SK-N-SH treated with all-trans-retinoic acid at 6 μM for 48 hours (cell line): Measurements from ENCODE around the gene CHEK1.

Source experiments
- ARNTL ChIP-seq: fragments of 450-650 bp; formaldehyde crosslinking; IDR thresholded peaks from 2 replicates; pipeline ENCODE4 v1.5.0; 2020; ENCODE audit warnings: low read depth, mild to moderate bottlenecking, moderate library complexity, borderline replicate concordance
- CSDC2 ChIP-seq: fragments of 250-450 bp; sonication (Bioruptor Pico); IDR thresholded peaks from 2 replicates; pipeline ENCODE4 v1.5.0; 2020; ENCODE audit warnings: mild to moderate bottlenecking, moderate library complexity
- CSRNP3 ChIP-seq: fragments of 250-450 bp; sonication (Bioruptor Pico); IDR thresholded peaks from 2 replicates; pipeline ENCODE4 v1.5.1; 2021; ENCODE audit warnings: mild to moderate bottlenecking, moderate library complexity
- TCF4 ChIP-seq: fragments of 250-450 bp; sonication (Bioruptor Pico); IDR thresholded peaks from 2 replicates; pipeline ENCODE4 v1.8.0; 2021; ENCODE audit warnings: mild to moderate bottlenecking, moderate library complexity, borderline replicate concordance
- TOX ChIP-seq: fragments of 250-450 bp; sonication (Bioruptor Pico); IDR thresholded peaks from 2 replicates; pipeline ENCODE4 v1.8.0; 2021; ENCODE audit warnings: mild to moderate bottlenecking, moderate library complexity, borderline replicate concordance
- TSHZ2 ChIP-seq: fragments of 250-450 bp; sonication (Bioruptor Pico); IDR thresholded peaks from 2 replicates; pipeline ENCODE4 v1.5.0; 2020; ENCODE audit warnings: mild to moderate bottlenecking, moderate library complexity
- ZFP3 ChIP-seq: fragments of 250-450 bp; sonication (Bioruptor Pico); IDR thresholded peaks from 2 replicates; pipeline ENCODE4 v1.5.0; 2020; ENCODE audit warnings: mild to moderate bottlenecking, moderate library complexity
- ZNF565 ChIP-seq: fragments of 450-650 bp; formaldehyde crosslinking; conservative IDR thresholded peaks from 2 replicates; pipeline ENCODE4 v1.5.0; 2020; ENCODE audit warnings: low read depth, mild to moderate bottlenecking, moderate library complexity

- TF ChIP-seq CSDC2 (CRISPR knock-in tag) (no peak), ZFP3 (CRISPR knock-in tag) (no peak), TSHZ2 (no peak), TOX (CRISPR knock-in tag) (no peak), ARNTL (CRISPR knock-in tag) (no peak), ZNF565 (CRISPR knock-in tag) (no peak), CSRNP3 (CRISPR knock-in tag) (no peak), TCF4 (CRISPR knock-in tag) (no peak)
Measured at GRCh38 chr11:125587480-125587879, 37.5 kb upstream of the CHEK1 start.
